Sigmoid colon (tissue), 4 donors: Measurements from ENCODE around the gene CPNE4.

ENCODE experiments used
- CTCF ChIP-seq, 4 experiments: fragments of 450-650 bp in 3 of 4; fragments of 200-600 bp in 1 of 4; IDR thresholded peaks; one replicate each; pipeline ENCODE4 v1.5.1; 2016 to 2019; ENCODE audit warnings: antibody characterized with exemption in 4 of 4, mild to moderate bottlenecking in 3 of 4, moderate library complexity in 2 of 4
- EP300 ChIP-seq, 4 donors: sonication (generic); formaldehyde crosslinking; IDR thresholded peaks; one replicate each; pipeline ENCODE4 v1.6.1; 2017; ENCODE audit warnings: antibody characterized with exemption in 4 of 4
- POLR2A ChIP-seq, 2 donors: fragments of 450-650 bp; IDR thresholded peaks; one replicate each; pipeline ENCODE4 v1.6.1; 2016; ENCODE audit warnings: antibody characterized with exemption in 2 of 2, mild to moderate bottlenecking in 2 of 2, moderate library complexity in 2 of 2
- POLR2AphosphoS5 ChIP-seq, 4 donors: sonication (generic); formaldehyde crosslinking; IDR thresholded peaks; one replicate each; pipeline ENCODE4 v1.6.1; 2017; ENCODE audit warnings: antibody characterized with exemption in 4 of 4

GRCh38 chr3:131797776-131798175, 237.0 kb downstream of the CPNE4 start:
- TF ChIP-seq POLR2A (IDR thresholded peaks at IDR 0.05) (no peak), POLR2AphosphoS5 (IDR thresholded peaks at IDR 0.05) (no peak), EP300 (IDR thresholded peaks at IDR 0.05) (no peak), CTCF (IDR thresholded peaks at IDR 0.05) (no peak)
